NCI-H2227 (cell line): ENCODE measurements around the gene RHBDD2.
"Not testable (repeated sequence)": the region's sequence is repeated elsewhere in the genome, so short reads cannot be mapped to it uniquely, and the experiment has no call there.

Experiments
- DNase-seq: peaks from one replicate; lab custom pipeline; 2025; ENCODE audit not compliant: unreplicated experiment; lab: John Stamatoyannopoulos, UW

RHBDD2 gene

DNA sequence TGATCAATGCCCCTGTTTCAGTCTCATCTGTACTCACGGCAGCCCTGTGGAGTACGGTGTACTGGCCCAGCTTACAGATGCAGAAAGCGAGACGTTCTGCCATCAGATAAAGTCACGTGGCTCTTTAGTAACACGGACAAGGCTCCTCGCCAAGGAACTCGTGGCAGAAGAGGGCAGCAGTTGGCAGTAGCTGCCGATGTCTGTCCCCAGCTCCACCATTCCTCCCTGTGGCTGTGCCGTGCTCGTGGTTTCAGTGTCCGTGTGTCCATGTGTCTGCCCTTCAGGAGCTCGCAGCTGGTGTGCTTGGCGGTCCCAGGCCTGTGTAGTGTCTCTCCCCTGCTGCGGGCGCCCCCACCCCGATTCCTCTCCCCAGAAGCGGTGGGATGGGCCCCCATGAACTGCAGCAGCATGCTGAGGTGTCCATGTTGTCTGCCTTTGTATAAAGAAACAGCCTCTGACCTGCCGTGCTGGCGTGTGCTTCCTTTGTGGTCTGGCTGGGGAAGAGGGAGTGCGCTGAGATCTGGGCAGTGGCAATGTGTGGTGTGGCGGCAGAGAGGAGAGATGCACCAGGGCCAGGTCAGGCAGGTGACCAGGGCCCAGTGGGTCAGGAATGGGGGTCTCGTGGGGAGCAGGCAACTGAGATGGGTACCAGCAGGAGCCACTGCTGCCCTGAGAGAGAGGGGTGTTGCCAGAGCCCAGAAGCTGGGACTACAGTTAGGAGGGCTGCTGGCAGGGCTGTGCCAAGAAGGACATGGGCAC is 9.8 kb downstream of the RHBDD2 start:
- DNase-seq = no peak

DNA sequence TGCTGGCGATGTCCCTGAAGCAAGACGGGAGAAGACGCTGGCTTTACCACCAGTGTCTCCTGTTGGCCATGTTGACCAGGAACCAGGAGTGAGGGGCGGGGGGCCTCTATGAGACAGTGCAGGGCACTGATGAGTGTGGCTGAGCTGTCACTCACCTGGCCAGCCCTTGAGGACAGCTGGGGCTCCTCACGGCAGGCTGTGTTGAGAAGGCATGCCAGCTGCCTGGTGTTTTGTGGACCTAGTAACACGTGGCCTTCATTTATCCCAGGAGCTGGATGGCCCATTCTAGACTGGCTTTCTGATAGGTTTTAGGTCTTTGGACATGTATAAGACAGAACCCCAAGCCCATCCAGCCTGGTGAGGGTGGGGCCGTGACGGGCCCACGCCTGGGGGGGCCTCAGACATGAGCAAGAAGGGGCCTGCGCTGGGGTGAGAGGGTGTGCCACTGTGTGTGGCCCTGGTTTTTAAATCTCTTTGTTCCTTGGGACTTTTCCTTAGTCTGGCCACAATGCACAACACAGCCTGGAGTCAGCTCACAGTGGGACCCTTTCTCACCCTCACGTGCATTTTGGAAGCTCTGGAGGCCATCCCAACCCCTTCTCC is 10.5 kb downstream of the RHBDD2 start:
- no peak for DNase-seq

DNA sequence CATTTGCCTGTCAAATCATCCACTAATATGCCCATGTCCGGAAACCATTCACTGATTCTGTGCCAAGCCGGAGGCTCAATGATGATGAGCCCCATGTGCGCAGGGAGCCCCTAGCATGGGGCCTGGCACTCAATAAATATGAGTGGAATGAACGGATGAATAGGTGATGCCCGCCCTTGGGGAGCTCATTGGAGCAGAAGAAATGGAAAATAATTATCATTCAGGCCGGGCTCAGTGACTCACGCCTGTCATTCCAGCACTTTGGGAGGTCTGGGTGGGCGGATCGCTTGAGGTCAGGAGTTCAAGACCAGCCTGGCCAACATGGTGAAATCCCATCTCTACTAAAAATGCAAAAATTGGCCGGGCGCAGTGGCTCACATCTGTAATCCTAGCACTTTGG is 11.0 kb downstream of the RHBDD2 start:
- DNase-seq = peak; percentile 53

DNA sequence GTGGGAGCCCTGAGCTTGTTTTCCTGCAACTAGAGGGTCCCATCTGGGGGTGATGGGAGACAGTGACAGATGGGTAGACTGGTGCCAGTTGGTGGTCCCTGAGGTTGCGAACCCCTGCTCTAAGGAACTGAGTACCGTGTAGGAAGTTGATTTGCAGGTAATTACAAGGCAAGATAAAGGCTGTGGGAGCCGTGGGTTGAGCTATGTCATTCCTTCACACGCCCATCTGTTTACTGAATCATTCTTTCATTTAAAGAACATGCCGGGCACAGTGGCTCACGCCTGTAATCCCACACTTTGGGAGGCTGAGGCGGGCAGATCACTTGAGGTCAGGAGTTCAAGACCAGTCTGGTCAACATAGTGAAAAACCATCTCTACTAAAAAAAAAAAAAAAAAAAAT is 12.4 kb downstream of the RHBDD2 start:
- DNase-seq = not testable (repeated sequence)

DNA sequence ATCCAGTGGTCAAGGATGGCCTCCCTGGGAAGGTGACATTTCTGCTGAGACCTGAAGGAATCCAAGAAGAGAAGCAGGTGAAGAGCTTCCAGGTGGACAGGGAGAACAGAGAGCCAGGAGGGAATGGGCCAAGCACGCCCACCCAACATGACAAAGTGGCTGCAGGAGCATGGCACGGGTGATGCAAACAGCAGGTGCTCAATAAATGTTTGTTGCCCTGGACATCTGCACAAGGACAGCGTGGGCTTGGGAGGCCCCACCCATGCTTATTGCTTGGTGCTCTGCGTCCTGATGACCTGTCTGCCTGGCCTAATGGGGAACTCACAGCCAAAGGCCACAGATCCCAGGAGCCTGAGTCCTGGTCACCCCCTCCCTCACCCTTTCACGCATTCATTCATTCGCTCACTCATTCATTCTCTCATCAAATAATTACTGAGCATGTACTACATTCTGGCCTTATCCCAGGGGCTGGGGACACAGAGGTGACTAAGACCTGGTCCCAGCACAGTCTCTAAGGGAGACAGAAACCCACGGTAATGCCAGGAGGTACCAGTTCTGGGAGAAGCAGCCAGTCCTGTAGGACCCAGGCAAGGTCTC is 13.1 kb downstream of the RHBDD2 start:
- DNase-seq = no peak

DNA sequence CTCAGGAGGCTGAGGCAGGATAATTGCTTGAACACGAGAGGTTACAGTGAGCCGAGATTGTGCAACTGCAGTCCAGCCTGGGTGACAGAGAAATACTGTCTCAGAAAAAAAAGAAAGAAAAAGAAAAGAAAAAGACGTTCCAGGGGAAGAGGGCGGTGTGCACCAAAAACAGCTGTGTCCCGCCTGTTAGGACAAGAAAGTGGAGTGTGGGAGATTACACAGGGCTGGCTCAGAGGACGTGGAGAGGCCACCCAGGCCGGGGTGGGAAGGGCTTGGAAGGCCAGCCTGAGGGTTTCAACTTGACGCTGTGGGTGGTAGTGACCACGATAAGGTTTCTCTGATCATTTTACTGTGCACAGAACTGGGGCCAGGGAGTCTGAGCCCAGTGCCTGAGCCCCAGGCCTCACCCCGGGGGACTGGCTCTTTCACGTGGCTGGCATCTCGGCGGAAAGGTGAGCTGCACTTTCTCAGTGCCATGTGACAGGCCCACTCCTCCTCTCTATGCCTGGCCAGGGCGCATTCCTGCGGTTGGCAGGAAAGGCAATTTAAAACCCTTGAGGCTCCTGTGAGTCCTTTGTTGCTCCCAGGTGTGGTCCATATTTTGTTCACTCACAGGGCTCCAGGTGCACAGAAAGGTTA is 13.9 kb downstream of the RHBDD2 start:
- DNase-seq = no peak

DNA sequence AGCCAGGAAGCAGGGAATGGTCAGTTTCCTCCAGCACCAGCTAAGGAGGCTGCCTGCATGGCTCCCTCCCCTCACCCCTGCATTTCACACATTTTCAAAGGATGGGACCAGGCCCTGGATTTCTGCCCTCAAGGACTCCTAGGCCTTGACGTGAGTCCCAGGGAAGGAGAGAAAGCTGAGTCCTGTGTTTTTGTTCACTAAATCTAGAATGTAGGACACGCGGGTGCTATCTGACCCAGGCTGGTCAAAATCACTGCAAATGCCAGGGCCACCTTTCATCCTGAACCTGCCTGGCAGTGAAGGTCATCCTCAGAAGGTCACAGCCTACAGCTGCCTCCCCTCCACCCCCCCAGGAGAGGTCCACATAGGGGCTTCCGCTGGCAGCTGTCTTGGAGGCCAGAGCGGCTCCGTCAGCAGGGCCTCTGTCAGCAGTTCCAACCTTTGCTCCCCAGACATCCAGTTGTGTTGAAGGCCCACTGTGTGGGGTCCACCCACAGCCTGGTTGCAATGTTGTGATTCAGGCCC is 18.0 kb downstream of the RHBDD2 start:
- DNase-seq = no peak

DNA sequence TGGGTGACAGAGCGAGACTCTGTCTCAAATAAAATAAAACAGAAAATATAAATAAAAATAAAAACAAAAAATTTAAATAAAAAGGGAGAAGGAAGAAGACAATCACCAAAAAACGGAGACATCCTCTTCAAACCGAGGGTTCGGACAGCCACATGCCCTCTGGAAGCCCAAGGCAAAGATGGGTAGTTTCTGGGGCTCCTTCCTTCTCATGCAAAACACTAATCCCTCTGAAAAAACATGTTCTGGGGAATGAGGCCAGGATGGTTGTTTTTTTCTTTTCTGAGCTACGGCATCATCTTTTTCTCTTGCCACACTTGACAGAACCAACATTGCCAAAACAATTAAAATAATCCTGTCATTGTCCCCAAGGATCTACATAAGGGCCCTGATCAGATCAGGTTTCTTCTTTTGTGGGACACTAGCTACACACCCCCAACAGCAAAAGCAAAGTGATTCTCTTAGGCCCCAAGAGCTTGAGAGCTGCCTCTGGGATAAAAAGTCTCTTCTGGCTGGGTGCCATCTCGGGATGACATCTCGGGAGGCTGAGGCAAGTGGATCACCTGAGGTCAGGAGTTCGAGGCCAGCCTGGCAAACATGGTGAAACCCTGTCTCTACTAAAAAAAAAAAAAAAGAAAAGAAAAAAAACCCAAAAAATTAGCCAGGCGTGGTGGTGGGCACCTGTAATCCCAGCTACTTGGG is 21.9 kb downstream of the RHBDD2 start:
- DNase-seq = no peak

DNA sequence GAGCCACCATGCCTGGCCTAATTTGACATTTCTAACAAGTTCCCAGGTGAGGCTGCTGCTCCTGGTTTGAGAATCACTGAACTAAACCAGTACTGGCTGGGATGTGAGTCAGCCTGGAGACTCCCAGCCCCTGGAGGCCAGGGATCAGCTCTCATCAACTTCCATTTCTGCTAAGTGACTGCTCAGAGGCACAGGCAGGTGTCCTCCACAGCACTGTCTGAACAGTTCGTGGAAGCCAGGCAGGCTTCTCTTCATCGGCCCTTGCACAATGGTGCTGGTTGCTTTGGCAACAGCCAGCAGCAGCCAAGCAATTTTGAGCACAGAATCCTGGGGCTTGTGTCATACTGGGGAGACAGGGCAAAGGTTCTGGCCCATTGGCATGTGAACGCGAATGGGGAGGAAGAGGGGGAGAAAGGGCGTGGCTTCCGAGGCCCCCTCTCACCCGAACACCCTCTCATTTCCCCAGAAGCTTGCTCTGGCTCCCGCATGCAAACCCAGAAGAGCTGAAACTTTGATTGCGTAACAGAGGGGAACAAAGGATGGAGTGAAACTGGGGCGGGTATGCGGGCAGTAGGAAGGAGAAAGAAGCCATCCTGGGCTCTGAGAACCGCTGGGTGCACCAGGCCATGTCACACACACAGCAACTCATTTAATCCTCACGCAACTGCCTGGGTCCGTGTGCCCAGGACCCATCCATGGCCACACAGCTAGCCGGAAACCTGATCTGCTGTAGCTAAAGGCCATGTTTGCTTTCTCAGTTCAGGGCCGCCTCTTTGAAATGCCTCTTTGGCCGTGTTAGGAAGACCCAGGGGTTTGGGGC is 27.2 kb downstream of the RHBDD2 start:
- DNase-seq = peak; percentile 71

DNA sequence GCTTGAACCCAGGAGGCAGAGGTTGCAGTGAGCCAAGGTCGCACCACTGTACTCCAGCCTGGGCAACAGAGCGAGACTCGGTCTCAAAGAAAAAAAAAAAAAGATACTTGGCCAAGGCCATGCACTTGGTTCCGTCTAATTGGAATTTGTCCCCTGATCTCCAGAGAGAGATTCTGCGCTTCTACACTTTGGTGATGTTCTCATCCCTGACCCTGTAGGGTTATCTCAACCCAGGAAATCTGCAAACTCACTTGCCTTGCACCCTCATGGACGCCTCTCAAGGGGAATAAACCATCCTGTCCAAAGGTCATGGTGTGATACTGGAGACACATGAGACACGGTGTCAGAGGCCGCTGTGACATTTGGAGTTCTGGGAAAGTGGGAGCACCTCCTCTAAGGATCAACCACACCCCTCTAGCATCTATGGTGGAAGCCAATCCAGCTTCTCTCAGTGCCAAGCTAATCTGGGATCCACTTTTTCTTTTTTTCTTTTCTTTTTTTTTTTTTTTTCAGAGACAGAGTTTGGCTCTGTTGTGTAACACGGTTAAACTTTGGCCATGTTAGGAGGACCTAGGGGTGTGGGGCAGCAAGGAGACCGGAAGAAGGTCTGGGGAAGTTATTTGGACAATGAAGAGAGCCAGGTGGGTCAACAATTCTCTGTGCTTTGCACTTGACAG is 28.3 kb downstream of the RHBDD2 start:
- DNase-seq = no peak

DNA sequence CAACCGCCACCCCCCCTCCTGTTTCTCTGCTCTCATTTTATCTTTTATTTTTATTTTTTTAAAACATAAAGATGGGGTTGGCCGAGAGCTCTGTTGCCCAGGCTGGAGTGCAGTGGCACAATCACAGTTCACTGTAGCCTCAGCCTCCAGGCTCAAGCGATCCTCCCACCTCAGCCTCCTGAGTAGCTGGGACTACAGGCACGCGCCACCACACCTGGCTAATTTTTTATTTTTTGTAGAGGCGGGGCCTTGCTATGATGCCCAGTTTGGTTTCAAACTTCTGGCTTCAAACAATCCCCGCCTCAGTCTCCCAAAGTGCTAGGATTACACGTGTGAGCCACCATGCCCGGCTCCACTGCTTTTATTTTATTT is 28.8 kb downstream of the RHBDD2 start:
- not testable (repeated sequence) for DNase-seq

DNA sequence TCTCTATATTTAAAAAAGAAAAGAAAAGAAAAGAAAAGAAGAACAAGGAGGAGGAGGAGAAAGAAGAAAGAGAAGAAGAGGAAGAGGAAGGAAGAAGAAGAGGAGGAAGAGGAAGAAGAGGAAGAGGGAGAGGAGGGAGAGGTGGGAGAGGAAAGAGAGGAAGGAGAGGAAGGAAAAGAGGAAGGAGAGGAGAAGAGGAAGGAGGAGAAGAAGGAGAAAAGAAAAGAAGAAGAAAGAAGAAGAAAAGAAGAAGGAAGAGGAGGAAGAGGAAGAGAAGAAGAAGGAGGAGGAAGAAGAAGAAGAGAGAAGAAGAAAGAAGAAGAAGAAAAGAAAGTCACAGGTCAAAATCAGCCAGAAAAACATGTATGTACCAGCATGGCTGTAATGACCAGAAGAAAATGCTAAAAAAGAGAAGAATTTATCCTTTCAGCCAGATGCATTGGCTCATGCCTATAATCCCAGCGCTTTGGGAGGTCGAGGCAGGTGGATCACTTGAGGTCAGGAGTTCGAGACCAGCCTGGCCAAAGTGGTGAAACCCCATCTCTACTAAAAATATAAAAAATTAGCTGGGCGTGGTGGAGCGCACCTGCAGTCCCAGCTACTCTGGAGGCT is 30.8 kb downstream of the RHBDD2 start:
- DNase-seq = no peak

DNA sequence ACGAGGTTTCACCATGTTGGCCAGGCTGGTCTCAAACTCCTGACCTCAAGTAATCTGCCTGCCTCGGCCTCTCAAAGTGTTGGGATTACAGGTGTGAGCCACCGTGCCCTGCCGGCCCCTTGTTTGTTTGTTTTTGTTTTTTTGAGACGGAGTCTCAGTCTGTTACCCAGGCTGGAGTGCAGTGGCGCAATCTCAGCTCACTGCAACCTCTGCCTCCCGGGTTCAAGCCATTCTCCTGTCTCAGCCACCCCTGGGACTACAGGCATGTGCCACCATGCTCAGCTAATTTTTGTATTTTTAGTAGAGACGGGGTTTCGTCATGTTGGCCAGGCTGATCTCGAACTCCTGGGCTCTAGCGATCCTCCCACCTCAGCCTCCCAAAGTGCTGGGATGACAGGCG is 32.4 kb downstream of the RHBDD2 start:
- DNase-seq = not testable (repeated sequence)

DNA sequence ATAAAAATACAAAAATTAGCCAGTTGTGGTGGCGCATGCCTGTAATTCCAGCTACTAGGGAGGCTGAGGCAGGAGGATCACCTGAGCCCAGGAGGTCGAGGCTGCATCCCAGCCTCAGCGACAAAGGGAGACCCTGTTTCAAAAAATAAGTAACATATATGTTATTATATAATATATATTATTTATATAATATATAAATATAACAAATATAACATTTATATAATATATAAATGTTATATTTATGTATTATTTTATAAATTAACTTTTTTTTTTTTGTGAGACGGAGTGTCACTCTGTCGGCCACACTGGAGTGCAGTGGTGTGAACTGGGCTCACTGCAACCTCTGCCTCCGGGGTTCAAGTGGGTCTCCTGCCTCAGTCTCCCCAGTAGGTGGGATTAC is 34.6 kb downstream of the RHBDD2 start:
- no peak for DNase-seq

DNA sequence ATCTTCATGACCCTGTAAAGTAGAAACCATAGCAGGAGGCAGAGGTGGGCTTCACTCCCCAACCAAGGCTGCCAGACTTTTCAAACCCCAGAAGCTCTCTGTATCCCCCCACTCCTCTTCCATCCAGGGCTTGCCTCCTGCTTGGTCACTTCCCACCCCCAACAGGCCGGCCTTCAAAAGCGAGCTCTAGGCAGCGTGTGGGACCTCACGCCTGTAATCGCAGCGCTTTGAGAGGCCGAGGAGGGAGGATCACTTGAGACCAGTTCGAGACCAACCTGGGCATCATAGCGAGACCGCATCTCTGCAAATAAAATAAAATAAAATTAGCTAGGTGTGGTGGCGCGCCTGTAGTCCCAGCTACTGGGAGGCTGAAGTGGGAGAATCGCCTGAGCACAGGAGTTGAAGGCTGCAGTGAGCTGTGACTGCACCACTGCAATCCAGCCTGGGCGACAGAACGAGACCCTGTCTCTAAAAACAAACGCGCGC is 35.4 kb downstream of the RHBDD2 start:
- peak; percentile 63 for DNase-seq

DNA sequence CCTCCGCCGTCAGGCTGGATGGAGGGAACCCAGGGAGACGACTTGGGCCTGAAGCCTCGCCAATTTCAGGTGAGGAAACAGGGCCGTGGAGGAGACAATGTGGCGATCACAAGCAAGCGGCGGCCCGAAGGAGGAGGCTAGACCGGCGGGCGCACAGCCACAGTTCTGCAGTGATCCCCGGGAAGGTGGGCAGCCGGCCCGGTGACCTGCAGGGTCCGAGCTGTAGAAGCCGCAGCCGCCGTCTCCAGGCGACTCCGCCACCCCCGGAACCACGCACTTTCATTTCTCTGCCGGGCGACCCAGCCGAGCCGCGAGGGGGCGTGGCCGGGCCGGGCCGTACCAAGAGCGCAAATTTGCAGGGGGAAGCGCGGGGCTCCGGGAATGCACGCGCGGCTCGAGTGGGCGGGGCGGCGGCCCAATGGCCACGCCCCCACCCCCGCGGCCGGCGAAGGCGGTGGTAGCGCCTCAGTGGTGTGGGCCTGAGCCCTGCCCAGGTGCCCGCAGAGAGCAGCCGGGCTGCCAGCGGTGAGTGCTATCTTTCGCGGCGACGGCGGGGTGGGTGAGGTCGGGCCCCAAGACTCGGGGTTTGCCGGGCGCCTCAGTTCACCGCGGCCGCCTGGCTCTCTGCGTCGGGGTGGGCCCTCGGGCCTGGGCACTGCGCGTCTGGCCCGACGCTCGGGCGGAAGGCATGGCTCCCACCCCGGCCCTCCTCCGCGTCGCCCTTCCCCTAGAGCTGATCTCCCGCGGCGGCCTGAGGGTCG is 36.0 kb downstream of the RHBDD2 start, which contains the start of gene POR:
Gene POR (plus strand): TSS at position 501 of the 761 bp plus-strand sequence. CDS start 38,847 bp downstream, outside the sequence.
- peak; percentile 97 for DNase-seq

DNA sequence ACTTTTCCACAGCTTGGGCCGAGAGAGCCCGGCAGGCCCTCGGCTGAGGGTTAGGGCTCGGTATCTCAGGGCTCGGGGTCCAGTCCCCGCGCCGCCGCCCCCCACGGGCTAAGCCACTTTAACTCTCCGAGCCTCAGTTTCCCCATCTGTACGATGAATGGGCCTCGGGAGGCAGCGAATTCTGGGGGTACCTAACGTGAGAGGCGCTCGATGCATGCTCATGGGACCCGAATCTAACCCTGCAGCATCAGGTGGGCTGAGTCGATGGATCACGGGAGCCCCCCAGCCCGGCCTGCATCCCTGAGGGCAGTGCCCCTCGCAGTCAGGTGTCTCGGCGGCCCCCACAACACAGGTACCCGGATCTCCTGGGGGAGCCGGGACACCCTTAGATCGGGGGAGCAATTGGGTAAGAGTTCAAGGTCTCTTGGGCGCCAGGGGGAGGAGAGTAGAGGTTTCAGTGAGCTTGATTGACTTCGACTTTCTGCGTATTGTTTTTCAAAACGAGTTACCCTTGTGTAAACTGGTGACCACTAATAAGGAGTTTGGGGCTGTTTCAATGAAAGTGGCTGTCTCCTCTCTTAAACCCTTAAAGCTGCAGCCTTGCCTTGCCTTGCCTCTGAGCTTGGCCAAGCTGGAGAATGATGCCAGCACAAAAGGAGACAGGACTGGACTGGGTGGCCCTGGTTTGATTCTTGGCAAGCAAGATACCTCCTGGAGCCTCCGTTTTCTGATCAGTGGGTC is 36.8 kb downstream of the RHBDD2 start:
- DNase-seq = peak; percentile 38

DNA sequence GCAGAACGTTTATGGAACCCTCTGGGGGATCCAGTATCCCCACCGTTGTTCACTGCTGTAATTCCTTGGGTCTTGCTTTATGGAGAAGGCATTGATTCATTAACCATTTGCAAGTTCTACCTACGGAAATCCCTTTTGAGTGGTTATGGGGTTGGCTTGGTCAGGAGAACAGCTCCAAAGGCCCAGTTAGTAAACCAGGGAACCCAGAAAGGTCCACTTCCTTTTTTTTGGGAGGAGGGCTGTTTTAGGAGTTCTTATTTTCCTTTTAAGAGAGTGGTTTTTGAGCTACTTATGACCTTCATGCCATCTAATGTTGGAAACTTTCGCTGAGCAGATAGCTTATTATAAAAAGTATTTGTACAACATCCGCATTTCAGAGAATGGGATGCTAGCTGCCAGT is 37.4 kb downstream of the RHBDD2 start:
- DNase-seq = no peak
